DND-41 (cell line): ENCODE measurements around the gene SLC25A41.
"Not testable (repeated sequence)": the region's sequence is repeated elsewhere in the genome, so short reads cannot be mapped to it uniquely, and the experiment has no call there.

Experiments
- ATAC-seq: fragments of 200-7000 bp; cut with Tn5 transposase; 3 replicates; pipeline ENCODE4 v1.9.1; 2021; ENCODE audit warnings: low read depth; ENCODE audit not compliant: insufficient read depth
- DNase-seq: peaks from one replicate; pipeline ENCODE4 v3.0.0-alpha.2; 2020
- H2AFZ ChIP-seq: 2 replicates; pipeline ENCODE4 v1.6.0; 2012; ENCODE audit warnings: low read depth, low read length
- H3K27ac ChIP-seq: 2 replicates; pipeline ENCODE4 v1.5.1; 2012; ENCODE audit warnings: low read length, inconsistent platforms
- H3K27me3 ChIP-seq: fragments of 200-600 bp; sonication (generic); 2 replicates; pipeline ENCODE4 v1.6.0; 2012; ENCODE audit warnings: low read length, mild to moderate bottlenecking, inconsistent platforms; ENCODE audit not compliant: insufficient read depth, poor library complexity
- H3K36me3 ChIP-seq: 2 replicates; pipeline ENCODE4 v1.5.1; 2012; ENCODE audit warnings: low read length, inconsistent platforms; ENCODE audit not compliant: insufficient read depth
- H3K4me1 ChIP-seq: 2 replicates; pipeline ENCODE4 v1.5.1; 2012; ENCODE audit warnings: mild to moderate bottlenecking, low read length; ENCODE audit not compliant: insufficient read depth
- H3K4me2 ChIP-seq: 2 replicates; pipeline ENCODE4 v1.6.0; 2012; ENCODE audit warnings: mild to moderate bottlenecking, moderate library complexity, low read length, inconsistent platforms; ENCODE audit not compliant: insufficient read depth
- H3K4me3 ChIP-seq, 2 experiments: fragments of 200-600 bp in 1 of 2; shearing (Covaris generic) in 1 of 2; 2 replicates each; pipeline ENCODE4 v1.5.1; 2012 to 2016; ENCODE audit warnings: inconsistent platforms in 2 of 2, low read length in 2 of 2, mild to moderate bottlenecking in 2 of 2, low read depth in 1 of 2, moderate library complexity in 1 of 2
- H3K79me2 ChIP-seq: 2 replicates; pipeline ENCODE4 v1.6.0; 2012; ENCODE audit warnings: low read length, inconsistent platforms; ENCODE audit not compliant: insufficient read depth
- H3K9ac ChIP-seq: 2 replicates; pipeline ENCODE4 v1.6.0; 2012; ENCODE audit warnings: low read depth, mild to moderate bottlenecking, inconsistent platforms, low read length, moderate library complexity
- H3K9me3 ChIP-seq: 2 replicates; pipeline ENCODE4 v1.5.1; 2012; ENCODE audit warnings: low read length, moderate library complexity, mild to moderate bottlenecking, inconsistent platforms; ENCODE audit not compliant: insufficient read depth, severe bottlenecking
- H4K20me1 ChIP-seq: 2 replicates; pipeline ENCODE4 v1.6.0; 2012; ENCODE audit warnings: low read length; ENCODE audit not compliant: insufficient read depth
- EZH2 ChIP-seq: IDR thresholded peaks from 3 replicates; pipeline ENCODE4 v1.6.1; 2012; ENCODE audit warnings: borderline replicate concordance, low read depth, mild to moderate bottlenecking, moderate library complexity, low read length, inconsistent platforms; ENCODE audit not compliant: severe bottlenecking
- TF ChIP-seq, protein P1 (sequence below): IDR thresholded peaks from 2 replicates; pipeline ENCODE4 v1.5.1; 2012; ENCODE audit warnings: borderline replicate concordance, low read length, moderate library complexity, mild to moderate bottlenecking; ENCODE audit not compliant: poor library complexity, severe bottlenecking; ENCODE audit errors: extremely low read depth

The SLC25A41 gene

DNA sequence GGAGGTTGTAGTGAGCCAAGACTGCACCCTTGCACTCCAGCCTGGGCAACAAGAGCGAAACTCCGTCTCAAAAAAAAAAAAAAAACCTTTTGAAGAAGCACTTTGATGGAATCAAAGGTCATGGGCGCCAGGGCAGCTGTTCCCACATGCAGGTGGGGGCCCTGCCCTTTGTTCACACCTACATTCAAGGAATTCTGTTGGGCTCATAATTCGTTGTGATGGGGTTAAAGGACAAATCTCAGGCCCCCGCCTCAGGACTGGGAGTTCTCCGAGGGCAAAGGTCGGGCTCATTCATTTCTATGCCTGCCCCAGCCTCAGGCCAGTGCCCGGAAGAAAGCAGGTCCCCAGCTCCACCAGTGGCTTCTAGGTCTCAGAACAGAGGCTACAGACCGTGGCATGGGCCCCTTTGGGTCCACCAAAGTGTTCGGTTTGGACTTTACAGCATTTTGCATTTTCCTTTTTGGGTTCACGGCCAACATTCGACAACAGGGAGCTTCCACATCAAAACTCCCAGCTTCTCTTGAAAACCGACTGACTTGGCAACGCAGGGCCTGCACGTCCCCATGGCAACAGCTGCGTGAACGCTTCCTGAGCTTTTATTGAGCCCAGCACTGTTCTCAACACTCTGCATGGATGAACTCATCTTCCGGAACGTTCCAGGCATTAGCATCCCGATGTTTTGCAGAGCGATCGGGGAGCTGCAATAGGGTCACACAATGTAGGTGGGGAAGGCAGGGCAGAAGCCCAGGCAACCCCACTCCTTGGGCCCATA is 30.5 kb downstream of the SLC25A41 start:
- no peak for DNase-seq
- Histone ChIP-seq H3K9ac (no peak overlapping the region), H3K4me3 (no peak overlapping the region), H2AFZ (no peak overlapping the region), H4K20me1 (no peaks in the 10 kb centered on the region), H3K27ac (no peak overlapping the region), H3K36me3 (no peaks in the 10 kb centered on the region), H3K9me3 (no peaks in the 10 kb centered on the region), H3K4me2 (no peak overlapping the region), H3K4me1 (no peaks in the 10 kb centered on the region), H3K79me2 (no peaks in the 10 kb centered on the region), H3K27me3 (no peaks in the 10 kb centered on the region)
- TF ChIP-seq, protein P1, sequence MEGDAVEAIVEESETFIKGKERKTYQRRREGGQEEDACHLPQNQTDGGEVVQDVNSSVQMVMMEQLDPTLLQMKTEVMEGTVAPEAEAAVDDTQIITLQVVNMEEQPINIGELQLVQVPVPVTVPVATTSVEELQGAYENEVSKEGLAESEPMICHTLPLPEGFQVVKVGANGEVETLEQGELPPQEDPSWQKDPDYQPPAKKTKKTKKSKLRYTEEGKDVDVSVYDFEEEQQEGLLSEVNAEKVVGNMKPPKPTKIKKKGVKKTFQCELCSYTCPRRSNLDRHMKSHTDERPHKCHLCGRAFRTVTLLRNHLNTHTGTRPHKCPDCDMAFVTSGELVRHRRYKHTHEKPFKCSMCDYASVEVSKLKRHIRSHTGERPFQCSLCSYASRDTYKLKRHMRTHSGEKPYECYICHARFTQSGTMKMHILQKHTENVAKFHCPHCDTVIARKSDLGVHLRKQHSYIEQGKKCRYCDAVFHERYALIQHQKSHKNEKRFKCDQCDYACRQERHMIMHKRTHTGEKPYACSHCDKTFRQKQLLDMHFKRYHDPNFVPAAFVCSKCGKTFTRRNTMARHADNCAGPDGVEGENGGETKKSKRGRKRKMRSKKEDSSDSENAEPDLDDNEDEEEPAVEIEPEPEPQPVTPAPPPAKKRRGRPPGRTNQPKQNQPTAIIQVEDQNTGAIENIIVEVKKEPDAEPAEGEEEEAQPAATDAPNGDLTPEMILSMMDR = no peak
- no peak for TF ChIP-seq EZH2
- ATAC-seq = no peak

DNA sequence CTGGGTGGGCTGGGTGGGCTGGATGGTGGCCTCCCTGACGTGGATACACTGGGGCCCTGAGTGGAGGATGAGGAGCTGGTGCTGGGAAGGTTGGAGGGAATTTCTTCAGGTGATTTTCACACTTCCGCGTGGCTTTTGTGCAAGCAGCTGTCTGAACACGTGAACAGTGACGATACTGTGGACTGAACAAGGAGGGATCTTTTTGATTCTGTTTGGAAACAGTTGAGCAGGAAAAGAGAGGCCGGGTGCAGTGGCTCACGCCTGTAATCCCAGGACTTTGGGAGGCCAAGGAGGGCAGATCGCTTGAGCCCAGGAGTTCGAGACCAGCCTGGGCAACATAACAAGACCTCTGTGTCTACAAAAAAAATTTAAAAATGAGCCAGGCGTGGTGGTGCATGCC is 31.5 kb downstream of the SLC25A41 start:
- Histone ChIP-seq H3K27me3 (no peaks in the 10 kb centered on the region), H3K4me3 (no peak overlapping the region), H3K79me2 (no peaks in the 10 kb centered on the region), H2AFZ (no peak overlapping the region; the same call in 1 of the 2 replicates), H3K9ac (no peak overlapping the region), H3K4me1 (no peaks in the 10 kb centered on the region), H3K27ac (no peak overlapping the region), H3K36me3 (no peaks in the 10 kb centered on the region), H4K20me1 (no peaks in the 10 kb centered on the region), H3K9me3 (no peaks in the 10 kb centered on the region), H3K4me2 (no peak overlapping the region)
- TF ChIP-seq, protein P1 = no peak
- ATAC-seq (no peak), DNase-seq (no peak)

DNA sequence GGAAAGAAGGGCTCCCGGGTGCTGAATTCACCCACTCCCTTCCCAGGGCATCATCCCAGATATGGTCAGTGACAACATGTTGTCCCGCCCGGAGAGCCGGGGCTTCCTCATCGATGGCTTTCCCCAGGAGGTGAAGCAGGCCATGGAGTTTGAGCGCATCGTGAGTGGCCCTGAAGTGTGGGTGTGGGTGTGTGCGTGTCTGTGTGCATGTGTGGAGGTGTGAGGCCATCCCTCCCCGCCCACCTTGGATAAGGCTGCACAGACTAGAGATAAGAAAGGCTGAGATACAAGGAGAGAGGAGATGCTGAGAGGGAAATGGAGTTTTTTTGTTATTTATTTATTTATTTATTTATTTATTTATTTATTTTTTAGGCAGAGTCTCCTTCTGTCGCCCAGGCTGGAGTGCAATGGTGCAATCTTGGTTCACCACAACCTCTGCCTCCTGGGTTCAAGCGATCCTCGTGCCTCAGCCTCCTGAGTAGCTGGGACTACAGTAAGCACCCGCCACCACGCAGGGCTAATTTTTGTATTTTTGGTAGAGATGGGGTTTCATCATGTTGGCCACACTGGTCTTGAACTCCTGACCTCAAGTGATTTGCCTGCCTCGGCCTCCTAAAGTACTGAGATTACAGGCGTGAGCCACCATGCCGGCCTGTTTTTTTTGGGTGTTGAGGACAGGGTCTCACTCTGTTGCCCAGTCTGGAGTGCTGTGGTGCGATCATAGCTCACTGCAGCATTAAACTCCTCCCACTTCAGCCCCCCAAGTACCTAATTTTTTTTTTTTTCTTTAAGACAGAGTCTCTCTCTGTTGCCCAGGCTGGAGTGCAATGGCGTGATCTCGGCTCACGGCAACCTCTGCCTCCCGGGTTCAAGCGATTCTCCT is 33.3 kb downstream of the SLC25A41 start:
- H3K4me1 ChIP-seq, H4K20me1 ChIP-seq, H3K4me2 ChIP-seq, ATAC-seq, H3K9me3 ChIP-seq, H3K27me3 ChIP-seq, H3K27ac ChIP-seq, H2AFZ ChIP-seq, H3K9ac ChIP-seq, H3K36me3 ChIP-seq, DNase-seq, H3K4me3 ChIP-seq, H3K79me2 ChIP-seq: not testable (repeated sequence)

DNA sequence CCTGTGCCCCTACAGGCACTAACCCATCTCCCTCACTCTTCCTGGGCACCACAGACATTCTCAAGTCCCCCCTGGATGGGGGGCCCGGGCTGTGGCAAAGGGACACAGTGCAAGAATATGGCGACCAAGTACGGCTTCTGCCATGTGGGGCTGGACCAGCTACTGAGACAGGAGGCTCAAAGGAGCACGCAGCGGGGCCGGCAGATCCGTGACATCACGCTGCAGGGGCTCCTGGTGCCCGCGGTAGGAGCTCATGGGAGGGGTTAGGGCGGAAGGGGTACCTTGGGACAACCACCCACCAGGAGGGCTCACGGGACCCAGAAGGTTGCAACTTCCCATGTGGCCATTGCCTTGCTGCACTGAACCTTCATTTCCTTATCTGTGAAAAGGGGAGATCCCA is 37.3 kb downstream of the SLC25A41 start:
- Histone ChIP-seq H3K9ac (no peak overlapping the region), H3K27me3 (no peaks in the 10 kb centered on the region), H4K20me1 (no peaks in the 10 kb centered on the region), H3K4me1 (peaks cover 22% of the 10 kb centered on the region), H3K79me2 (peaks cover 19% of the 10 kb centered on the region), H2AFZ (no peak overlapping the region), H3K36me3 (peaks cover 7% of the 10 kb centered on the region), H3K9me3 (no peaks in the 10 kb centered on the region), H3K4me3 (no peak overlapping the region), H3K27ac (no peak overlapping the region), H3K4me2 (no peak overlapping the region)
- ATAC-seq (no peak), DNase-seq (no peak)
- TF ChIP-seq EZH2 = no peak
- TF ChIP-seq, protein P1 = no peak
